Uterus (tissue), 2 donors: ENCODE measurements around the gene SH3RF3.

Experiments used
- CTCF ChIP-seq, 4 experiments: fragments of 200-600 bp in 2 of 4; fragments of 450-650 bp in 2 of 4; sonication (generic) in 2 of 4; IDR thresholded peaks; one replicate each; pipeline ENCODE4 v1.5.1; 2016 to 2019; ENCODE audit warnings: antibody characterized with exemption in 4 of 4, mild to moderate bottlenecking in 2 of 4, moderate library complexity in 1 of 4
- POLR2A ChIP-seq, 2 donors: fragments of 450-650 bp; IDR thresholded peaks; one replicate each; pipeline ENCODE4 v1.6.1; 2016; ENCODE audit warnings: antibody characterized with exemption in 2 of 2, mild to moderate bottlenecking in 1 of 2, moderate library complexity in 1 of 2

DNA sequence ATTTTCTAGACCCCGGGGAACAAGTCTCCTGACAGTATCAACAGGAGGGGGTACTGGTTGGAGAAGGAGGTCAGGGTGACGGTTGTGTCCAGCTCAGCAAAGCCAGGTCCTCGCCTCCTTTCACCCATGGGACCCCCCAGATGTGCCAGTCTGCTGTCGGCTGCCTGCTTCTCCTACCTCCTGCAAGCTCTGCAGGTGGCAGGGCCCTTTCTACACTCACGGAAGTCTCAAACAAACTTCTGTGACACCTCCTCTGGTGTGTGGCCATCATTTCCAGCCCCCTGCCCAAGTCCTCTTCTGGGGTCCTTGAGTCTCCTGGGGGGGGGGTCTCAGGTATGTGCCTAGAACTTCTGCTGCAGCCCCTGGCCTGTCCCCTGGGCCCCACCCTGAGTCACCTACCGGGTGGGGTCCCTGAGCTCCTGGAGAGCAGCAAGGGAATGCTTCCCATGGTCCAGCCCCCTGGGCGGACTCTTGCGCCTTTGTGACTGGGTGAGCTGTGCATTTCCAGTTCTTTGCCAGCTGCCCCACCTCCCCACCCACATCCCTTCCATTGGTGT lies 12.8 kb downstream of the SH3RF3 start:
- TF ChIP-seq CTCF (IDR thresholded peaks at IDR 0.05) (no peak), POLR2A (IDR thresholded peaks at IDR 0.05) (no peak)
